Lower leg skin (tissue), 3 donors: ENCODE measurements around the gene SLC4A4.
"Not testable (repeated sequence)": the region's sequence is repeated elsewhere in the genome, so short reads cannot be mapped to it uniquely, and the experiment has no call there.

Experiments
- CTCF ChIP-seq, 3 donors: fragments of 450-650 bp; IDR thresholded peaks; one replicate each; pipeline ENCODE4 v1.5.1; 2016; ENCODE audit warnings: antibody characterized with exemption in 3 of 3, mild to moderate bottlenecking in 3 of 3, moderate library complexity in 2 of 3
- POLR2A ChIP-seq, 2 donors: fragments of 450-650 bp; IDR thresholded peaks; one replicate each; pipeline ENCODE4 v1.6.1; 2016 to 2017; ENCODE audit warnings: antibody characterized with exemption in 2 of 2, mild to moderate bottlenecking in 1 of 2, moderate library complexity in 1 of 2

- TF ChIP-seq POLR2A, CTCF (IDR thresholded peaks at IDR 0.05): not testable (repeated sequence)
Measured at GRCh38 chr4:71408961-71409360, 70.1 kb downstream of the SLC4A4 start.
